IPS-18a (cell line): ENCODE measurements around the gene ARID5A.
"Not testable (repeated sequence)": the region's sequence is repeated elsewhere in the genome, so short reads cannot be mapped to it uniquely, and the experiment has no call there.

Experiments used
- H3K27ac ChIP-seq: one replicate; pipeline ENCODE4 v1.5.1; 2013; ENCODE audit warnings: low read length
- H3K27me3 ChIP-seq: one replicate; pipeline ENCODE4 v1.6.1; 2013; ENCODE audit warnings: mild to moderate bottlenecking, low read length; ENCODE audit not compliant: control insufficient read depth, insufficient read depth
- H3K36me3 ChIP-seq: one replicate; pipeline ENCODE4 v1.6.1; 2013; ENCODE audit warnings: low read depth, low read length; ENCODE audit not compliant: control insufficient read depth
- H3K4me1 ChIP-seq: one replicate; pipeline ENCODE4 v1.6.1; 2013; ENCODE audit warnings: low read depth, low read length; ENCODE audit not compliant: control insufficient read depth
- H3K4me3 ChIP-seq: one replicate; pipeline ENCODE4 v1.5.1; 2013; ENCODE audit warnings: low read length
- H3K9ac ChIP-seq: one replicate; pipeline ENCODE4 v1.6.1; 2013; ENCODE audit warnings: mild to moderate bottlenecking, low read length, moderate library complexity
- H3K9me3 ChIP-seq: one replicate; pipeline ENCODE4 v1.6.1; 2013; ENCODE audit warnings: low read depth, low read length; ENCODE audit not compliant: control insufficient read depth

The ARID5A gene

DNA sequence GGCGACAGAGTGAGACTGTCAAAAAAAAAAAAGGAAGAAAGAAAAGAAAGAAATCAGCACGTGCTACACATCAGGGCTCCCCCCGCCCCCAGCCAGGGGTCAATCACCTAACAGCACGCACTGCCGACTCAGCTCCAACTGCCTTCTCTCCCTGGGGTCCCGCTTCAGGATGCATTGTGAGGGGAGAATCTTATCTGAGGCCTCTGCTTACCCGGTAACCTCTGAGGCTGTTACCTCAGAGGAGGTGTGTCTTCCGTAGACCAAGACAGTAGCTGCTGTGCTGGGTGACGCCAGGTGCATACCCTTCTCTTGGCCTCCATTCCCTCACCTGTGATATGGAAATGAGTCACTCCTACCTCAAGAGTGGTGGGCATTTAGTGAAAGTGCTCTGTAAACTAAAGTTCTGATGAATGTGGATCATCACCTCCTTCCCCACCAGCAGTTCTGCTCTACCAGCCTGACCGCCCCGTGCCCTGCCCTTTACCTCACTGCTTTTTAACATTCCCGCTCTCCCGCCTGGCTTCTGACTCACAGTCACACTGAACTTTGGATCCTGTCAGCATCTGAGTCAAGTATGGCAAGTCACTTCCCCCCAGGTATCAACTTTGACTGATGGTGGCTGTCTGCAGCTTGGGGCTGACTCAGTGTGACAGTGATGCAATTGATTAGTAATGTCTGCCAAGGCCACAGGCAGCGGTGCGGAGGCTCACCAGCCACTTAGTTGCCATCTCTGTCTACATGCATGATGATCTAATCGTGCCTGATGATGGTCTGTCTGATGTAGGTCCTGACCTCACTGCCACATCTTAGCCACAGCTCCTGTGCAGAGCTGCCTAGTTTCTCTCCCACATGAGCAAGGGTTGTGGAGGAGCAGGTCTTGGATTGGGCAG, 20.1 kb downstream of the ARID5A start:
- Histone ChIP-seq H3K4me1 (no peaks in the 10 kb centered on the region), H3K4me3 (no peak overlapping the region), H3K36me3 (no peaks in the 10 kb centered on the region), H3K9ac (no peak overlapping the region), H3K27ac (no peak overlapping the region), H3K9me3 (no peaks in the 10 kb centered on the region), H3K27me3 (no peaks in the 10 kb centered on the region)

GRCh38 chr2:96557421-96557820, 20.9 kb downstream of the ARID5A start:
- not testable (repeated sequence) for H3K9ac ChIP-seq, H3K4me1 ChIP-seq, H3K36me3 ChIP-seq, H3K9me3 ChIP-seq, H3K4me3 ChIP-seq, H3K27me3 ChIP-seq, H3K27ac ChIP-seq

GRCh38 chr2:96558061-96558460, 21.5 kb downstream of the ARID5A start:
- H3K4me3 ChIP-seq: no peak overlapping the region
- H3K27me3 ChIP-seq: no peaks in the 10 kb centered on the region
- no peaks in the 10 kb centered on the region for H3K4me1 ChIP-seq
- no peaks in the 10 kb centered on the region for H3K9me3 ChIP-seq
- no peaks in the 10 kb centered on the region for H3K36me3 ChIP-seq
- no peak overlapping the region for H3K27ac ChIP-seq
- H3K9ac ChIP-seq: no peak overlapping the region

- no peaks in the 10 kb centered on the region for H3K27me3 ChIP-seq
- no peak overlapping the region for H3K9ac ChIP-seq
Observed at GRCh38 chr2:96558485-96558884, 21.9 kb downstream of the ARID5A start.

DNA sequence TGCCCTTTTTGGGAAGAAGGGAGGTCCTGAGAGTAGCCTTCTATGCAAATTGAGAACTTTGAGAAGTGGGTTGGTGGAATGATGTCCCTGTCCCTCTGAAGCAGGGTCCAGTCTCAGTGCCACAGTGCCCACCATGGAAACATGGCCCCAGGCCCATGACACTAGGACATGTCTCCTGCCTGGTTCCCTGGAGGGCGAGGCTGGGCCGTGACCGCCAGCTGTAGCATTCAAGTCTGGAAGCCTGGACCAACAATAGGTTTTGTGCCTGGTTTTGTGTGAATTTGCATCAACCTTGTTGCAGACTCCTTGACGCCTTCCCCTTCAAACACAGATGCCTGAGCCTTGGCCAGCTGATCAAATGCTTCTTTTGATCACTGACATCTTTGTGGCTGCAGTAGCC, 27.5 kb downstream of the ARID5A start:
- no peaks in the 10 kb centered on the region for H3K27me3 ChIP-seq
- no peak overlapping the region for H3K4me3 ChIP-seq
- H3K9ac ChIP-seq: no peak overlapping the region
- H3K27ac ChIP-seq: no peak overlapping the region
- no peaks in the 10 kb centered on the region for H3K9me3 ChIP-seq
- H3K36me3 ChIP-seq: no peaks in the 10 kb centered on the region
- H3K4me1 ChIP-seq: peaks cover 11% of the 10 kb centered on the region

More at GRCh38 chr2:96558485-96558884, 21.9 kb downstream of the ARID5A start:
- Histone ChIP-seq H3K27ac (no peak overlapping the region), H3K9me3 (no peaks in the 10 kb centered on the region), H3K36me3 (no peaks in the 10 kb centered on the region), H3K4me1 (no peaks in the 10 kb centered on the region), H3K4me3 (no peak overlapping the region)

- H3K4me1 ChIP-seq: peaks cover 11% of the 10 kb centered on the region
- H3K36me3 ChIP-seq: no peaks in the 10 kb centered on the region
- no peaks in the 10 kb centered on the region for H3K27me3 ChIP-seq
- H3K9me3 ChIP-seq: no peaks in the 10 kb centered on the region
- no peak overlapping the region for H3K27ac ChIP-seq
- no peak overlapping the region for H3K9ac ChIP-seq
- H3K4me3 ChIP-seq: no peak overlapping the region
Observed at GRCh38 chr2:96564563-96564962, 28.0 kb downstream of the ARID5A start.

- H3K4me3 ChIP-seq: no peak overlapping the region
- no peaks in the 10 kb centered on the region for H3K36me3 ChIP-seq
- H3K9me3 ChIP-seq: no peaks in the 10 kb centered on the region
- no peak overlapping the region for H3K9ac ChIP-seq
- no peak overlapping the region for H3K27ac ChIP-seq
- peaks cover 11% of the 10 kb centered on the region for H3K4me1 ChIP-seq
- no peaks in the 10 kb centered on the region for H3K27me3 ChIP-seq
Observed at GRCh38 chr2:96565111-96565510, 28.6 kb downstream of the ARID5A start.

DNA sequence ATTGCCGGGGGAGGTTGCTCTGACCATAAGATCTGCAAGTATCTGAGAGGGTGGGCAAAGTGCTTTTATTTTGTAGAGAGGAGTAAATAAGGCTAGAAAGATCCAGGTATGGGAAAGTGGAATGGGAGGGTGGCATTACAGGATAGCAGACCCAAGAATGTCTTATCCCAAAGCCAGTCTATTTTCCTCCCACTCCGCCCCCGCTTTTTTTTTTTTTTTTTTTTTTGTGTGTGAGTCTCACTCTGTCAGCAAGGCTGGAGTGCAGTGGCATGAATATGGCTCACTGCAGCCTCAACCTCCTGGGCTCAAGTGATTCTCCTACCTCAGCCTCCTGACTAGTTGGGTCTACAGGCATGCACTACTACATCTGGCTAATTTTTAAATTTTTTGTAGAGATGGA, 31.5 kb downstream of the ARID5A start:
- Histone ChIP-seq H3K36me3 (no peaks in the 10 kb centered on the region), H3K9ac (no peak overlapping the region), H3K27me3 (no peaks in the 10 kb centered on the region), H3K4me1 (peaks cover 11% of the 10 kb centered on the region), H3K27ac (no peak overlapping the region), H3K4me3 (no peak overlapping the region), H3K9me3 (no peaks in the 10 kb centered on the region)

- Histone ChIP-seq H3K27ac (no peak overlapping the region), H3K27me3 (no peaks in the 10 kb centered on the region), H3K9me3 (no peaks in the 10 kb centered on the region), H3K9ac (no peak overlapping the region), H3K36me3 (no peaks in the 10 kb centered on the region), H3K4me3 (no peak overlapping the region), H3K4me1 (no peaks in the 10 kb centered on the region)
Observed at GRCh38 chr2:96574364-96574763, 37.8 kb downstream of the ARID5A start.

- Histone ChIP-seq H3K36me3 (no peaks in the 10 kb centered on the region), H3K4me1 (no peaks in the 10 kb centered on the region), H3K4me3 (no peak overlapping the region), H3K27me3 (no peaks in the 10 kb centered on the region), H3K9ac (no peak overlapping the region), H3K27ac (no peak overlapping the region), H3K9me3 (no peaks in the 10 kb centered on the region)
Observed at GRCh38 chr2:96575785-96576456, 39.4 kb downstream of the ARID5A start.

GRCh38 chr2:96577501-96577900, 40.9 kb downstream of the ARID5A start:
- Histone ChIP-seq H3K36me3 (no peaks in the 10 kb centered on the region), H3K9me3 (no peaks in the 10 kb centered on the region), H3K27ac (no peak overlapping the region), H3K27me3 (no peaks in the 10 kb centered on the region), H3K9ac (no peak overlapping the region), H3K4me3 (no peak overlapping the region), H3K4me1 (no peaks in the 10 kb centered on the region)

- Histone ChIP-seq H3K27ac (no peak overlapping the region), H3K9ac (no peak overlapping the region), H3K36me3 (no peaks in the 10 kb centered on the region), H3K4me1 (no peaks in the 10 kb centered on the region), H3K27me3 (no peaks in the 10 kb centered on the region), H3K4me3 (no peak overlapping the region), H3K9me3 (no peaks in the 10 kb centered on the region)
Observed at GRCh38 chr2:96578731-96579130, 42.2 kb downstream of the ARID5A start.
